H9 (cell line): ENCODE data around the gene CNNM2. TPM values are rescaled to one million over a fixed set of nuclear protein-coding genes. Genes with fewer than 3 reads are reported as not detected.

Source experiments
- DNase-seq: peaks from one replicate; pipeline ENCODE4 v3.0.0-alpha.2; 2017
- H2AFZ ChIP-seq: one replicate; pipeline ENCODE4 v1.6.1; 2013; ENCODE audit warnings: mild to moderate bottlenecking, low read length, control low read depth, moderate library complexity
- H2AK5ac ChIP-seq: 2 replicates; pipeline ENCODE4 v1.6.1; 2013; ENCODE audit warnings: low read length, control low read depth, mixed read lengths; ENCODE audit not compliant: insufficient read length
- H2BK120ac ChIP-seq: one replicate; pipeline ENCODE4 v1.6.1; 2013; ENCODE audit warnings: low read depth, mild to moderate bottlenecking, low read length, control low read depth, inconsistent platforms; ENCODE audit not compliant: poor library complexity, severe bottlenecking
- H2BK12ac ChIP-seq: 2 replicates; pipeline ENCODE4 v1.6.1; 2013; ENCODE audit warnings: low read length, control low read depth, mixed read lengths, low read depth; ENCODE audit not compliant: insufficient read length
- H2BK15ac ChIP-seq: 2 replicates; pipeline ENCODE4 v1.6.1; 2013; ENCODE audit warnings: low read depth, low read length, control low read depth
- H2BK20ac ChIP-seq: one replicate; pipeline ENCODE4 v1.6.1; 2013; ENCODE audit warnings: low read depth, mild to moderate bottlenecking, low read length, control low read depth, inconsistent platforms; ENCODE audit not compliant: poor library complexity, severe bottlenecking
- H2BK5ac ChIP-seq: 2 replicates; pipeline ENCODE4 v1.6.1; 2013; ENCODE audit warnings: low read length, control low read depth, mixed read lengths; ENCODE audit not compliant: insufficient read length
- H3K14ac ChIP-seq: 2 replicates; pipeline ENCODE4 v1.6.1; 2013; ENCODE audit warnings: low read length, control low read depth; ENCODE audit not compliant: insufficient read depth
- H3K18ac ChIP-seq: 2 replicates; pipeline ENCODE4 v1.6.1; 2013; ENCODE audit warnings: low read depth, mild to moderate bottlenecking, mixed read lengths, low read length, control low read depth; ENCODE audit not compliant: insufficient read length
- H3K23ac ChIP-seq: 2 replicates; pipeline ENCODE4 v1.6.1; 2013; ENCODE audit warnings: low read length, control low read depth, mixed read lengths, low read depth; ENCODE audit not compliant: insufficient read length
- H3K23me2 ChIP-seq: 2 replicates; pipeline ENCODE4 v1.6.1; 2013; ENCODE audit warnings: low read depth, mild to moderate bottlenecking, mixed read lengths, low read length, control low read depth; ENCODE audit not compliant: insufficient read length, poor library complexity, severe bottlenecking
- H3K27ac ChIP-seq: 2 replicates; pipeline ENCODE4 v1.5.1; 2013; ENCODE audit warnings: low read length, control low read depth, mixed read lengths, low read depth; ENCODE audit not compliant: insufficient read length
- H3K27me3 ChIP-seq: 2 replicates; pipeline ENCODE4 v1.6.1; 2013; ENCODE audit warnings: low read length, control low read depth, inconsistent platforms; ENCODE audit not compliant: insufficient read depth
- H3K4ac ChIP-seq: 2 replicates; pipeline ENCODE4 v1.6.1; 2013; ENCODE audit warnings: low read depth, mild to moderate bottlenecking, control low read depth, inconsistent platforms, low read length, moderate library complexity
- H3K4me1 ChIP-seq: 2 replicates; pipeline ENCODE4 v1.6.1; 2013; ENCODE audit warnings: low read length, control low read depth, inconsistent platforms; ENCODE audit not compliant: insufficient read depth
- H3K4me2 ChIP-seq: 2 replicates; pipeline ENCODE4 v1.6.1; 2013; ENCODE audit warnings: low read length, control low read depth, mixed read lengths; ENCODE audit not compliant: insufficient read length, insufficient read depth
- H3K56ac ChIP-seq: 2 replicates; pipeline ENCODE4 v1.6.1; 2013; ENCODE audit warnings: low read depth, mild to moderate bottlenecking, mixed read lengths, low read length, control low read depth; ENCODE audit not compliant: insufficient read length
- H3K79me1 ChIP-seq: 2 replicates; pipeline ENCODE4 v1.6.1; 2013; ENCODE audit warnings: low read depth, mild to moderate bottlenecking, moderate library complexity, low read length, control low read depth, inconsistent platforms; ENCODE audit not compliant: insufficient read depth, poor library complexity, severe bottlenecking
- H3K79me2 ChIP-seq: 2 replicates; pipeline ENCODE4 v1.6.1; 2013; ENCODE audit warnings: low read length, control low read depth, inconsistent platforms; ENCODE audit not compliant: insufficient read depth
- H3K9ac ChIP-seq: 2 replicates; pipeline ENCODE4 v1.6.1; 2013; ENCODE audit warnings: low read length, control low read depth, mixed read lengths; ENCODE audit not compliant: insufficient read length; ENCODE audit errors: extremely low read depth
- H3K9me3 ChIP-seq: one replicate; pipeline ENCODE4 v1.6.1; 2013; ENCODE audit warnings: low read depth, low read length, inconsistent platforms; ENCODE audit not compliant: control insufficient read depth
- H3T11ph ChIP-seq: one replicate; pipeline ENCODE4 v1.6.1; 2013; ENCODE audit warnings: mild to moderate bottlenecking, low read length, control low read depth, inconsistent platforms
- H4K20me1 ChIP-seq: one replicate; pipeline ENCODE4 v1.6.1; 2013; ENCODE audit not compliant: control insufficient read depth, insufficient read length, insufficient read depth
- H4K5ac ChIP-seq: 2 replicates; pipeline ENCODE4 v1.6.1; 2013; ENCODE audit warnings: low read depth, mild to moderate bottlenecking, mixed read lengths, low read length, control low read depth; ENCODE audit not compliant: insufficient read length
- H4K8ac ChIP-seq: replicated peaks from 2 replicates; pipeline ENCODE4 v1.6.1; 2013; ENCODE audit warnings: low read length, control low read depth, mixed read lengths, low read depth; ENCODE audit not compliant: insufficient read length
- H4K91ac ChIP-seq: 2 replicates; pipeline ENCODE4 v1.6.1; 2013; ENCODE audit warnings: low read depth, mild to moderate bottlenecking, moderate library complexity, mixed read lengths, low read length, control low read depth; ENCODE audit not compliant: insufficient read length
- H3K27ac Mint-ChIP-seq, 3 experiments: 2 replicates in 2 of 3; 3 replicates in 1 of 3; pipeline ENCODE4 v1.8.0; 2020 to 2021; ENCODE audit warnings: mixed read lengths in 3 of 3, mild to moderate bottlenecking in 1 of 3, moderate library complexity in 1 of 3
- H3K27me3 Mint-ChIP-seq: 2 replicates; pipeline ENCODE4 v1.8.0; 2021; ENCODE audit warnings: low read depth, mild to moderate bottlenecking, moderate library complexity, mixed read lengths
- H3K36me3 Mint-ChIP-seq, 3 experiments: 2 replicates in 2 of 3; 3 replicates in 1 of 3; pipeline ENCODE4 v1.8.0; 2020 to 2021; ENCODE audit warnings: low read depth in 3 of 3, mixed read lengths in 3 of 3; ENCODE audit not compliant: insufficient read depth in 1 of 3
- H3K4me1 Mint-ChIP-seq, 2 experiments: 2 replicates each; pipeline ENCODE4 v1.8.0; 2020; ENCODE audit warnings: mixed read lengths in 2 of 2
- H3K4me3 Mint-ChIP-seq, 2 experiments: 2 replicates in 1 of 2; 3 replicates in 1 of 2; pipeline ENCODE4 v1.8.0; 2020 to 2021; ENCODE audit warnings: mild to moderate bottlenecking in 2 of 2, mixed read lengths in 2 of 2, moderate library complexity in 1 of 2
- H3K9me3 Mint-ChIP-seq, 2 experiments: 2 replicates in 1 of 2; 3 replicates in 1 of 2; pipeline ENCODE4 v1.8.0; 2020; ENCODE audit warnings: mild to moderate bottlenecking in 2 of 2, mixed read lengths in 2 of 2, moderate library complexity in 1 of 2
- CTCF ChIP-seq: fragments of 200-600 bp; sonication (generic); conservative IDR thresholded peaks from 3 replicates; pipeline ENCODE4 v1.8.0; 2021; ENCODE audit warnings: antibody characterized with exemption, mild to moderate bottlenecking
- WGBS: extraction: QIAGEN DNeasy Blood & Tissue Kit; methylation state at CpG from one replicate; pipeline ENCODE4 v1.1.7; 2013; ENCODE audit warnings: missing lambda C conversion rate, low lambda C conversion rate, mixed read lengths; ENCODE audit not compliant: insufficient read length; ENCODE audit errors: extremely low coverage; 5-methylcytosine and 5-hydroxymethylcytosine counted together
- total RNA-seq: library from RNA; stranded (reverse); gene quantifications from 2 replicates; pipeline ENCODE4 v1.2.1, GENCODE V29; 2021

Gene CNNM2
- total RNA-seq, 1 experiment from 2014 or later = 17.5 TPM

- no CpG with 5 or more reads among the region's 3 CpGs for WGBS
Observed at GRCh38 chr10:102945449-102945848, 27.4 kb downstream of the CNNM2 start.

More at GRCh38 chr10:102945449-102945848, 27.4 kb downstream of the CNNM2 start:
- H3K27ac Mint-ChIP-seq = peak overlapping the region in 2 of 3 experiments; percentile 44 to 88; a peak in 3 of 7 replicates
- Histone ChIP-seq H3K23me2 (no peaks in the 10 kb centered on the region), H3K14ac (no peak overlapping the region), H3K56ac (no peak overlapping the region), H3K27ac (no peak overlapping the region), H4K5ac (no peak overlapping the region), H3T11ph (no peak overlapping the region), H2BK5ac (no peak overlapping the region), H3K4me2 (no peak overlapping the region), H3K79me1 (no peaks in the 10 kb centered on the region), H3K23ac (no peak overlapping the region), H2BK15ac (no peak overlapping the region), H3K4me1 (no peaks in the 10 kb centered on the region), H2BK120ac (no peak overlapping the region), H3K9ac (no peak overlapping the region), H3K9me3 (no peaks in the 10 kb centered on the region), H2BK20ac (no peak overlapping the region), H2BK12ac (no peak overlapping the region), H4K20me1 (no peaks in the 10 kb centered on the region), H2AFZ (no peak overlapping the region), H3K79me2 (no peaks in the 10 kb centered on the region), H2AK5ac (no peak overlapping the region), H3K27me3 (no peaks in the 10 kb centered on the region), H3K18ac (no peak overlapping the region), H3K4ac (no peak overlapping the region), H4K91ac (no peak overlapping the region), H4K8ac (no peak overlapping the region)
- DNase-seq = no peak
- no peak for TF ChIP-seq CTCF
- H3K4me3 Mint-ChIP-seq = no peak overlapping the region
- no peaks in the 10 kb centered on the region; a peak in 1 of 5 replicates for H3K9me3 Mint-ChIP-seq
- H3K4me1 Mint-ChIP-seq = peaks cover 8 to 15% of the 10 kb centered on the region in 2 experiments
- H3K27me3 Mint-ChIP-seq = no peaks in the 10 kb centered on the region; the same call in 1 of the 2 replicates
- H3K36me3 Mint-ChIP-seq = peaks cover 0 to 2% (median 0%) of the 10 kb centered on the region in 3 experiments; a peak in 1 of 7 replicates
